Liver (tissue), 9 donors: Measurements from ENCODE around the gene NEAT1. TPM values are rescaled to one million over a fixed set of nuclear protein-coding genes. Genes with fewer than 3 reads are reported as not detected.

ENCODE experiments used
- DNase-seq: peaks from one replicate; pipeline ENCODE4 v3.0.0-alpha.2; 2017; ENCODE audit warnings: low spot score
- H3K27ac ChIP-seq, 2 donors: one replicate each; pipeline ENCODE4 v1.7.0; 2013; ENCODE audit warnings: inconsistent platforms in 2 of 2, low read length in 2 of 2, control low read depth in 1 of 2, low read depth in 1 of 2, mild to moderate bottlenecking in 1 of 2
- H3K27me3 ChIP-seq, 4 donors: one replicate each; pipeline versions ENCODE4 v1.6.1 to v1.7.0; 2013; ENCODE audit warnings: low read length in 3 of 4, inconsistent platforms in 1 of 4, mild to moderate bottlenecking in 1 of 4, moderate library complexity in 1 of 4; ENCODE audit not compliant: control insufficient read depth in 4 of 4, insufficient read depth in 4 of 4
- H3K36me3 ChIP-seq, 4 donors: one replicate each; pipeline versions ENCODE4 v1.6.1 to v1.7.0; 2013; ENCODE audit warnings: low read length in 3 of 4, mild to moderate bottlenecking in 3 of 4, low read depth in 1 of 4, moderate library complexity in 1 of 4; ENCODE audit not compliant: control insufficient read depth in 4 of 4, insufficient read depth in 3 of 4
- H3K4me1 ChIP-seq, 4 donors: one replicate each; pipeline versions ENCODE4 v1.6.1 to v1.7.0; 2013; ENCODE audit warnings: low read length in 3 of 4, mild to moderate bottlenecking in 3 of 4, moderate library complexity in 1 of 4; ENCODE audit not compliant: control insufficient read depth in 4 of 4, insufficient read depth in 4 of 4
- H3K4me3 ChIP-seq, 3 donors: one replicate each; pipeline versions ENCODE4 v1.6.1 to v1.7.0; 2013; ENCODE audit warnings: low read length in 3 of 3, control low read depth in 1 of 3, low read depth in 1 of 3, mild to moderate bottlenecking in 1 of 3
- H3K9ac ChIP-seq, 2 donors: one replicate each; pipeline ENCODE4 v1.7.0; 2013; ENCODE audit warnings: low read length in 2 of 2, mild to moderate bottlenecking in 2 of 2, moderate library complexity in 2 of 2, control low read depth in 1 of 2, low read depth in 1 of 2
- H3K9me3 ChIP-seq, 4 donors: one replicate each; pipeline versions ENCODE4 v1.6.1 to v1.7.0; 2013; ENCODE audit warnings: low read length in 3 of 4; ENCODE audit not compliant: control insufficient read depth in 4 of 4
- EGR1 ChIP-seq, 2 donors: IDR thresholded peaks; 2 replicates each; pipeline ENCODE4 v1.6.1; 2016 to 2018; ENCODE audit warnings: antibody characterized with exemption in 2 of 2, low read depth in 2 of 2
- FOXA1 ChIP-seq: IDR thresholded peaks from 2 replicates; pipeline ENCODE4 v1.6.1; 2016; ENCODE audit warnings: antibody characterized with exemption
- FOXA2 ChIP-seq: IDR thresholded peaks from 2 replicates; pipeline ENCODE4 v1.6.1; 2016; ENCODE audit warnings: antibody characterized with exemption
- GABPA ChIP-seq, 2 donors: IDR thresholded peaks in 1 of 2; conservative IDR thresholded peaks in 1 of 2; 2 replicates each; pipeline ENCODE4 v1.6.1; 2016; ENCODE audit warnings: antibody characterized with exemption in 2 of 2, mild to moderate bottlenecking in 1 of 2, moderate library complexity in 1 of 2
- HNF4A ChIP-seq, 2 donors: conservative IDR thresholded peaks; 2 replicates each; pipeline ENCODE4 v1.6.1; 2016; ENCODE audit warnings: antibody characterized with exemption in 2 of 2, mild to moderate bottlenecking in 2 of 2
- HNF4G ChIP-seq: IDR thresholded peaks from 2 replicates; pipeline ENCODE4 v1.6.1; 2016; ENCODE audit warnings: antibody characterized with exemption
- JUND ChIP-seq, 2 donors: IDR thresholded peaks; 2 replicates each; pipeline ENCODE4 v1.6.1; 2016; ENCODE audit warnings: antibody characterized with exemption in 2 of 2
- MAX ChIP-seq: IDR thresholded peaks from 2 replicates; pipeline ENCODE4 v1.6.1; 2016; ENCODE audit warnings: antibody characterized with exemption
- NR2F2 ChIP-seq: IDR thresholded peaks from 2 replicates; pipeline ENCODE4 v1.6.1; 2016; ENCODE audit warnings: antibody characterized with exemption
- RAD21 ChIP-seq, 2 donors: IDR thresholded peaks; 2 replicates each; pipeline ENCODE4 v1.6.1; 2016; ENCODE audit warnings: antibody characterized with exemption in 2 of 2, mild to moderate bottlenecking in 2 of 2
- REST ChIP-seq: IDR thresholded peaks from 2 replicates; pipeline ENCODE4 v1.6.1; 2016; ENCODE audit warnings: antibody characterized with exemption, mild to moderate bottlenecking
- RXRA ChIP-seq, 2 donors: IDR thresholded peaks; 2 replicates each; pipeline ENCODE4 v1.6.1; 2017 to 2018; ENCODE audit warnings: antibody characterized with exemption in 2 of 2, mild to moderate bottlenecking in 1 of 2
- SP1 ChIP-seq: IDR thresholded peaks from 2 replicates; pipeline ENCODE4 v1.6.1; 2018; ENCODE audit warnings: antibody characterized with exemption, mild to moderate bottlenecking
- TAF1 ChIP-seq: conservative IDR thresholded peaks from 2 replicates; pipeline ENCODE4 v1.6.1; 2016; ENCODE audit warnings: antibody characterized with exemption, mild to moderate bottlenecking
- YY1 ChIP-seq: IDR thresholded peaks from 2 replicates; pipeline ENCODE4 v1.6.1; 2016; ENCODE audit warnings: antibody characterized with exemption, mild to moderate bottlenecking
- ZBTB33 ChIP-seq: IDR thresholded peaks from 2 replicates; pipeline ENCODE4 v1.6.1; 2016; ENCODE audit warnings: antibody characterized with exemption
- WGBS: extraction: QIAGEN DNeasy Blood & Tissue Kit; methylation state at CpG from one replicate; pipeline ENCODE4 v1.1.7; 2013; 5-methylcytosine and 5-hydroxymethylcytosine counted together
- polyA plus RNA-seq, 2 donors: library from polyadenylated mRNA; stranded (reverse) in 1 of 2; unstranded in 1 of 2; fragments of 200-250 nt in 1 of 2; fragments of >200 nt in 1 of 2; fragmentation: Nextera tagmentation in 1 of 2; extraction: Ambion mirVana in 1 of 2; gene quantifications; one replicate each; pipeline versions ENCODE4 v1.2.1 to v1.2.3, GENCODE V29; 2013 to 2015
- total RNA-seq, 2 donors: library from RNA; depleted of rRNA; stranded (reverse); fragments of >200 nt; gene quantifications; one replicate each; pipeline ENCODE4 v1.2.3, GENCODE V29; 2014
- TF ChIP-seq, protein P1 (sequence below): fragments of 150-350 bp; IDR thresholded peaks from 2 replicates; pipeline ENCODE4 v1.5.1; 2017; ENCODE audit warnings: improper control_type of control experiment, low read depth, low read length; ENCODE audit not compliant: missing input control
- TF ChIP-seq, protein P2 (sequence below): IDR thresholded peaks from 2 replicates; pipeline ENCODE4 v1.6.1; 2016; ENCODE audit warnings: antibody characterized with exemption
- donor health status: healthy.
- donor health status: healthy.
- donor health status: healthy.
- donor health status: healthy.
- donor health status: healthy.

The NEAT1 gene
- total and polyA plus RNA-seq, 4 donors = 29.6 to 1,968 (median 80.8) TPM

DNA sequence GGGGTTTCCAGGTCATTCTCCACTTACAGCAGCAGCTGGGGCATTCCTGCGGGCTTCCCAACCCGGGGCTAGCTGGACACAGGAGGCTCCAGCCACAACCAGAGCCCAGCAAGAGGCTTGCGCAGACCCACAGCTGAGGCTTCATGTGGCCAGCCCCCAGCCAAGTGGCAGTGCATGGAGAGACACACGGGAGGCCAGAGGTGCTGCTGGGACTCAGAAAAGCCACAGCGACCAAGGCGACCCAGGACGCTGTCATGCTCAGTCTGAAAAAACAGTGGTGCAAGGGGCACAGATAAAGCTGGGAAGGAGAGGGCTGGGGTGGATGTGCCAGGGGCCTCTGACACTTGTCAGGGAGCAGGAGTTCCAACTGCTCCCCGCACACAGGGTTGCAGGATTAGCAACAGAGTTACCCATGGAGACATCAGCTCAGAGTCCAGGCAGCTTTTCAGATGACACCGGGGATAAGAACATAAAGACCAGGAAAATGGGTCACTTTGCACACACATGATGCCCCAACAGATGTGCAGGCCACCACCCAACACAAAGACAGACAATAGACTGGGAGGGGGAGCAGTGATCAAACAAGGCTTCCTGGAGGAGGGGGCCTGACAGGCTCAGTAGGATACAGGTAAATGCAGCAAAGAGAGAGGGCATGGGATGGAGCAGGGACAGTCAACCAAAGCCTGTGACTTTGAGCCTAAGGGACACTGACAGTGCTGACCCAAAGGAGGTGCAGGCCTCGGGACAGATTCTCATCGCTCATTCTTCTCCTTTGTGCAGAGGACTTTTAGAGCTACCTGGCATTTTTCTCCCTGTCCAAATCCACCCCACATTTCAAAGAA, 6.9 kb upstream of the NEAT1 start (continued):
- TF ChIP-seq GABPA (IDR thresholded peaks at IDR 0.05 in 1 of 2, conservative IDR thresholded peaks at IDR 0.05 in 1 of 2) (no peak), FOXA2 (no peak), NR2F2 (no peak)
- TF ChIP-seq, protein P1, sequence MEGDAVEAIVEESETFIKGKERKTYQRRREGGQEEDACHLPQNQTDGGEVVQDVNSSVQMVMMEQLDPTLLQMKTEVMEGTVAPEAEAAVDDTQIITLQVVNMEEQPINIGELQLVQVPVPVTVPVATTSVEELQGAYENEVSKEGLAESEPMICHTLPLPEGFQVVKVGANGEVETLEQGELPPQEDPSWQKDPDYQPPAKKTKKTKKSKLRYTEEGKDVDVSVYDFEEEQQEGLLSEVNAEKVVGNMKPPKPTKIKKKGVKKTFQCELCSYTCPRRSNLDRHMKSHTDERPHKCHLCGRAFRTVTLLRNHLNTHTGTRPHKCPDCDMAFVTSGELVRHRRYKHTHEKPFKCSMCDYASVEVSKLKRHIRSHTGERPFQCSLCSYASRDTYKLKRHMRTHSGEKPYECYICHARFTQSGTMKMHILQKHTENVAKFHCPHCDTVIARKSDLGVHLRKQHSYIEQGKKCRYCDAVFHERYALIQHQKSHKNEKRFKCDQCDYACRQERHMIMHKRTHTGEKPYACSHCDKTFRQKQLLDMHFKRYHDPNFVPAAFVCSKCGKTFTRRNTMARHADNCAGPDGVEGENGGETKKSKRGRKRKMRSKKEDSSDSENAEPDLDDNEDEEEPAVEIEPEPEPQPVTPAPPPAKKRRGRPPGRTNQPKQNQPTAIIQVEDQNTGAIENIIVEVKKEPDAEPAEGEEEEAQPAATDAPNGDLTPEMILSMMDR = no peak

DNA sequence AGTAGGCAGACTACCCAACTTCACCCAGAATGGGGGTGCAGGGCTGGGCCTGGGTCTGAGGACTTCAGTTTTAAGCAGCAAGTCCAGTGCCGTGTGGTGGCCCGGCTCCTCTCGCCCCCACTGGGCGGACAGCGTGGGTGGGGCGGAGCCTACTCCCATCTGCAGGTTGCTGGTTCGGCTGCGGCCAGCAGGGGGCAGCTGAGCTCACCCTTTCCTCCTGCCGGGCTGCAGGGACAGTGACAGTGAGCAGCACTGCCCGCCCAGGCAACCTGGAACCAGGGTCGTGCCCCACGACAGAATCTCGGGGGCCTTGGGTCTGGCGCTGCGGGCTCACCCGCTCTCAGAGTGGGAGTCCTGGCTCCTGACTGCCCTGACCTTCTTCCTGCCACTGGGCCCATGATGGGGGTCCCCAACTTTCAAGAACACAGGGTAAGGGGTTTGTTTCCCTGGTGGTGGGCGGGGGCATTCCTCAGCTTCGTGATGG, 6.2 kb upstream of the NEAT1 start:
- peak; percentile 97 for DNase-seq
- no peaks in the 10 kb centered on the region for H3K27me3 ChIP-seq
- H3K9me3 ChIP-seq = no peaks in the 10 kb centered on the region
- H3K9ac ChIP-seq = peak overlapping the region; percentile 69 to 99
- 3% methylated on average over 18 of the region's 18 CpGs for WGBS
- H3K4me1 ChIP-seq = peaks cover 11 to 37% (median 23%) of the 10 kb centered on the region in 4 donors
- H3K4me3 ChIP-seq = peak overlapping the region in 2 of 3 donors; percentile 12 to 29
- H3K27ac ChIP-seq = peak overlapping the region; percentile 99 to 100
- TF ChIP-seq TAF1 = no peak
- TF ChIP-seq RAD21 (IDR thresholded peaks at IDR 0.05) = peak; percentile 97 to 98
- TF ChIP-seq, protein P2, sequence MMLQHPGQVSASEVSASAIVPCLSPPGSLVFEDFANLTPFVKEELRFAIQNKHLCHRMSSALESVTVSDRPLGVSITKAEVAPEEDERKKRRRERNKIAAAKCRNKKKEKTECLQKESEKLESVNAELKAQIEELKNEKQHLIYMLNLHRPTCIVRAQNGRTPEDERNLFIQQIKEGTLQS = no peak
- TF ChIP-seq REST = no peak
- TF ChIP-seq MAX = no peak
- TF ChIP-seq HNF4A (conservative IDR thresholded peaks at IDR 0.05) = peak in 1 of 2 donors; percentile 3
- no peak for TF ChIP-seq NR2F2
- no peak for TF ChIP-seq ZBTB33
- TF ChIP-seq, protein P1 = peak; percentile 97
- no peak for TF ChIP-seq HNF4G
- TF ChIP-seq JUND (IDR thresholded peaks at IDR 0.05) = no peak
- TF ChIP-seq SP1 = no peak
- TF ChIP-seq RXRA (IDR thresholded peaks at IDR 0.05) = peak in 1 of 2 donors; percentile 25
- no peak for TF ChIP-seq GABPA (IDR thresholded peaks at IDR 0.05 in 1 of 2, conservative IDR thresholded peaks at IDR 0.05 in 1 of 2)
- TF ChIP-seq FOXA2 = no peak
- peak; percentile 50 to 62 for TF ChIP-seq EGR1 (IDR thresholded peaks at IDR 0.05; ENCODE audit: low read depth in 2 of 2)
- no peak for TF ChIP-seq FOXA1
- peak; percentile 32 for TF ChIP-seq YY1
- H3K36me3 ChIP-seq = peaks cover 0 to 6% (median 2%) of the 10 kb centered on the region in 4 donors
